Activated naive CD4-positive, alpha-beta T cell treated with anti-CD3 and anti-CD28 coated beads, Interleukin-2, amount 50 U/mL, for 24 hours (primary cell): Measurements from ENCODE around the gene IL17REL.

Experiments
- H3K27ac Mint-ChIP-seq: one replicate; pipeline ENCODE4 v1.8.0; 2021; ENCODE audit warnings: mild to moderate bottlenecking, mixed read lengths
- H3K27me3 Mint-ChIP-seq: one replicate; pipeline ENCODE4 v1.8.0; 2021; ENCODE audit warnings: mixed read lengths
- H3K36me3 Mint-ChIP-seq: one replicate; pipeline ENCODE4 v1.8.0; 2021; ENCODE audit warnings: mixed read lengths
- H3K4me1 Mint-ChIP-seq: one replicate; pipeline ENCODE4 v1.8.0; 2021; ENCODE audit warnings: mixed read lengths
- H3K4me3 Mint-ChIP-seq: one replicate; pipeline ENCODE4 v1.8.0; 2021; ENCODE audit warnings: mild to moderate bottlenecking, mixed read lengths
- H3K9me3 Mint-ChIP-seq: one replicate; pipeline ENCODE4 v1.8.0; 2021; ENCODE audit warnings: mixed read lengths

IL17REL gene

GRCh38 chr22:49955581-49956417 lies 56.8 kb downstream of the IL17REL start:
- Mint-ChIP-seq H3K27me3 (no peaks in the 10 kb centered on the region), H3K9me3 (no peaks in the 10 kb centered on the region), H3K36me3 (no peaks in the 10 kb centered on the region), H3K4me3 (no peak overlapping the region), H3K27ac (no peak overlapping the region), H3K4me1 (peaks cover 4% of the 10 kb centered on the region)

- Mint-ChIP-seq H3K4me3 (no peak overlapping the region), H3K4me1 (peaks cover 4% of the 10 kb centered on the region), H3K36me3 (no peaks in the 10 kb centered on the region), H3K27me3 (no peaks in the 10 kb centered on the region), H3K9me3 (no peaks in the 10 kb centered on the region), H3K27ac (no peak overlapping the region)
These were observed 57.5 kb downstream of the IL17REL start for GRCh38 chr22:49954991-49955580.

- Mint-ChIP-seq H3K9me3 (no peaks in the 10 kb centered on the region), H3K27ac (no peak overlapping the region), H3K36me3 (no peaks in the 10 kb centered on the region), H3K27me3 (no peaks in the 10 kb centered on the region), H3K4me1 (peaks cover 4% of the 10 kb centered on the region), H3K4me3 (no peak overlapping the region)
These were observed 58.2 kb downstream of the IL17REL start for GRCh38 chr22:49954354-49954753.

GRCh38 chr22:49953680-49954344 lies 58.8 kb downstream of the IL17REL start:
- Mint-ChIP-seq H3K9me3 (no peaks in the 10 kb centered on the region), H3K4me1 (peaks cover 4% of the 10 kb centered on the region), H3K4me3 (no peak overlapping the region), H3K27ac (no peak overlapping the region), H3K27me3 (no peaks in the 10 kb centered on the region), H3K36me3 (no peaks in the 10 kb centered on the region)

GRCh38 chr22:49953027-49953679 lies 59.4 kb downstream of the IL17REL start:
- H3K36me3 Mint-ChIP-seq, result no peaks in the 10 kb centered on the region

GRCh38 chr22:49951986-49952896 lies 60.3 kb downstream of the IL17REL start:
- H3K36me3 Mint-ChIP-seq, result no peaks in the 10 kb centered on the region
- H3K27me3 Mint-ChIP-seq, result no peaks in the 10 kb centered on the region
- no peaks in the 10 kb centered on the region for H3K4me1 Mint-ChIP-seq
- no peak overlapping the region for H3K4me3 Mint-ChIP-seq
- peak overlapping the region; percentile 24 for H3K27ac Mint-ChIP-seq
- H3K9me3 Mint-ChIP-seq, result no peaks in the 10 kb centered on the region

More at GRCh38 chr22:49953027-49953679, 59.4 kb downstream of the IL17REL start:
- Mint-ChIP-seq H3K4me1 (peaks cover 3% of the 10 kb centered on the region), H3K9me3 (no peaks in the 10 kb centered on the region), H3K27ac (no peak overlapping the region), H3K27me3 (no peaks in the 10 kb centered on the region), H3K4me3 (no peak overlapping the region)

- H3K27ac Mint-ChIP-seq, result no peak overlapping the region
- H3K36me3 Mint-ChIP-seq, result no peaks in the 10 kb centered on the region
- H3K9me3 Mint-ChIP-seq, result no peaks in the 10 kb centered on the region
- no peak overlapping the region for H3K4me3 Mint-ChIP-seq
- H3K4me1 Mint-ChIP-seq, result peaks cover 2% of the 10 kb centered on the region
- no peaks in the 10 kb centered on the region for H3K27me3 Mint-ChIP-seq
These were observed 60.9 kb downstream of the IL17REL start for GRCh38 chr22:49951678-49951985.

- H3K4me3 Mint-ChIP-seq, result no peak overlapping the region
- no peak overlapping the region for H3K27ac Mint-ChIP-seq
- no peaks in the 10 kb centered on the region for H3K36me3 Mint-ChIP-seq
- H3K4me1 Mint-ChIP-seq, result peaks cover 7% of the 10 kb centered on the region
- no peaks in the 10 kb centered on the region for H3K9me3 Mint-ChIP-seq
- H3K27me3 Mint-ChIP-seq, result no peaks in the 10 kb centered on the region
These were observed 61.4 kb downstream of the IL17REL start for GRCh38 chr22:49951000-49951677.

- Mint-ChIP-seq H3K9me3 (no peaks in the 10 kb centered on the region), H3K27me3 (no peaks in the 10 kb centered on the region), H3K27ac (no peak overlapping the region), H3K4me3 (no peak overlapping the region), H3K36me3 (no peaks in the 10 kb centered on the region), H3K4me1 (peaks cover 13% of the 10 kb centered on the region)
These were observed 62.1 kb downstream of the IL17REL start for GRCh38 chr22:49950396-49950994.

GRCh38 chr22:49949914-49950292 lies 62.7 kb downstream of the IL17REL start:
- no peaks in the 10 kb centered on the region for H3K27me3 Mint-ChIP-seq
- H3K36me3 Mint-ChIP-seq, result no peaks in the 10 kb centered on the region
- no peak overlapping the region for H3K27ac Mint-ChIP-seq
- H3K4me3 Mint-ChIP-seq, result no peak overlapping the region
- no peaks in the 10 kb centered on the region for H3K9me3 Mint-ChIP-seq
- peaks cover 16% of the 10 kb centered on the region for H3K4me1 Mint-ChIP-seq

- Mint-ChIP-seq H3K9me3 (no peaks in the 10 kb centered on the region), H3K36me3 (no peaks in the 10 kb centered on the region), H3K27ac (no peak overlapping the region), H3K4me3 (no peak overlapping the region), H3K4me1 (peaks cover 16% of the 10 kb centered on the region), H3K27me3 (no peaks in the 10 kb centered on the region)
These were observed 63.3 kb downstream of the IL17REL start for GRCh38 chr22:49948958-49949913.

- Mint-ChIP-seq H3K36me3 (no peaks in the 10 kb centered on the region), H3K27me3 (no peaks in the 10 kb centered on the region), H3K4me3 (no peak overlapping the region), H3K4me1 (peaks cover 16% of the 10 kb centered on the region), H3K9me3 (no peaks in the 10 kb centered on the region), H3K27ac (no peak overlapping the region)
These were observed 64.2 kb downstream of the IL17REL start for GRCh38 chr22:49948116-49948957.

- Mint-ChIP-seq H3K4me3 (no peak overlapping the region), H3K27ac (no peak overlapping the region), H3K36me3 (no peaks in the 10 kb centered on the region), H3K4me1 (peaks cover 16% of the 10 kb centered on the region), H3K9me3 (no peaks in the 10 kb centered on the region), H3K27me3 (no peaks in the 10 kb centered on the region)
These were observed 65.3 kb downstream of the IL17REL start for GRCh38 chr22:49947296-49947622.
